ENCODE results near the gene CTXND1.

DNA sequence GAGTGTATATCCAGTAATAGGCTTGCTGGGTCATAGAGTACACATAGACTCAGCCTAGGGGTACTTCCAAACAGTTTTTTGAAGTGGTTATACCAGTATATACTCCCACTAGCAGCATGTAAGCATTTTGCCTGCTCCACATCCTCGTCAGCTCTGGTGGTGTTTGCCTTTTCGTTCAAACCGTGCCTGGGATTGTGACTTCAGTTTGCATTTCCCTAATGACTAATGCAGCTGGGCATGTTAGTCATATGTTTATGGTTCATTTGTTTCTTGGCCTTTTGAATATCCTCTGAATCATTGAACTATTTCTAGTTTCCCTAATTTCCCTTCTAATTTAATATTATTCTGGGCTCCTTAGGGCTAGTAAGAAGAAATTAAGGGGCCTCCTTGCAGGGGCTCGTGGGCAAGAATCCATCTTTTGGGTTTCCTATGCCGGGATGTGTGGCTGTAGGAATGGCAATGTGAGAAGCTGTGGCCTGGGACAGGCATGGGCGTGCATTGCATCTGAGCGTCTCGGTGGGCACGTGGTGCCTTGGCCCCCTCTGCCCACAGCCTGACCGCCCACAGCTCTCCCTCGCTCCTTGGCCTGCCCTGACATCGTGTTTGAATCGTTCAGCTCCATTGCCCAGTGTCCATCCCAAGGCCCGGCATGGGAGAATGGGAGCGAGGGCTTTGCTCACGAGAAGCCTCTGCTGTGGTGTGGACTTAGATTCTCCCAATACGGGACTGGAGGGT is 72.8 kb downstream of the CTXND1 start:
- no peak for TF ChIP-seq POLR2A (IDR thresholded peaks at IDR 0.05)
- TF ChIP-seq, protein P1, sequence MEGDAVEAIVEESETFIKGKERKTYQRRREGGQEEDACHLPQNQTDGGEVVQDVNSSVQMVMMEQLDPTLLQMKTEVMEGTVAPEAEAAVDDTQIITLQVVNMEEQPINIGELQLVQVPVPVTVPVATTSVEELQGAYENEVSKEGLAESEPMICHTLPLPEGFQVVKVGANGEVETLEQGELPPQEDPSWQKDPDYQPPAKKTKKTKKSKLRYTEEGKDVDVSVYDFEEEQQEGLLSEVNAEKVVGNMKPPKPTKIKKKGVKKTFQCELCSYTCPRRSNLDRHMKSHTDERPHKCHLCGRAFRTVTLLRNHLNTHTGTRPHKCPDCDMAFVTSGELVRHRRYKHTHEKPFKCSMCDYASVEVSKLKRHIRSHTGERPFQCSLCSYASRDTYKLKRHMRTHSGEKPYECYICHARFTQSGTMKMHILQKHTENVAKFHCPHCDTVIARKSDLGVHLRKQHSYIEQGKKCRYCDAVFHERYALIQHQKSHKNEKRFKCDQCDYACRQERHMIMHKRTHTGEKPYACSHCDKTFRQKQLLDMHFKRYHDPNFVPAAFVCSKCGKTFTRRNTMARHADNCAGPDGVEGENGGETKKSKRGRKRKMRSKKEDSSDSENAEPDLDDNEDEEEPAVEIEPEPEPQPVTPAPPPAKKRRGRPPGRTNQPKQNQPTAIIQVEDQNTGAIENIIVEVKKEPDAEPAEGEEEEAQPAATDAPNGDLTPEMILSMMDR (IDR thresholded peaks at IDR 0.05), result no peak

Measured in uterus (tissue), 2 donors.